Measurements from ENCODE around the gene PARP1.

Gene PARP1

DNA sequence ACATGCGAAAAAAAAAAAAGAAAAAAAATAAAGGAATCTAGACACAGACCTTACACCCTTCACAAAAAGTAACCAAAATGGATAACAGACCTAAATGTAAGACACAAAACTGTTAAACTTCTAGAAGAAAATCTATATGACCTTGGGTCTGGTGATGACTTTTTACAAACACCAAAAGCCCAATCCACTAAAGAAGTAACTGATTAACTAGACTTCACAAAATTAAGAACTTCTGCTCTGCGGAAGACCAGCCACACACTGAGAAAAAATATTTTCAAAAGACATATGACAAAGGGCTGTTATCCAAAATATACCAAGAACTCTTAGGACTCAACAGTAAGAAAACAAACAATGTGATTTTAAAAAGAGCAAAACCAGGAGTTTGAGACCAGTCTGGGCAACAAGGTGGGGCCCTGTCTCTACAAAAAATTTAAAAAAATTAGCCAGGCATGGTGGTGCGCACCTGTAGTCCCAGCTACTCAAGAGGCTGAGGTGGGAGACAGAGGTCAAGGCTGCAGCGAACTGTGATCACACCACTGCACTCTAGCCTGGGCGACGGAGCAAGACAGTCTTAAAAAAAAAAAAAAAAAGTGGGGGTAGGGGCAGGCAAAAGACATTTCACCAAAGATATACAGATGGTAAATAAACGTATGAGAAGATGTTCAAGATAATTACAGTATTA lies 9.8 kb downstream of the PARP1 start:
- Histone ChIP-seq H3K4me1 (ENCODE audit: insufficient read depth, insufficient read length) (peaks cover 15% of the 10 kb centered on the region), H3K4me3 (ENCODE audit: insufficient read length, low read depth) (no peak overlapping the region), H3K9me3 (ENCODE audit: insufficient read depth, low read length) (no peaks in the 10 kb centered on the region), H3K9ac (ENCODE audit: insufficient read length, low read depth) (no peak overlapping the region), H3K27me3 (ENCODE audit: insufficient read depth, insufficient read length) (no peaks in the 10 kb centered on the region), H3K36me3 (ENCODE audit: insufficient read depth, insufficient read length, low read length) (peaks cover 96% of the 10 kb centered on the region)
- no peak for DNase-seq (ENCODE audit: low read depth, low spot score)
- TF ChIP-seq YY1 (IDR thresholded peaks at IDR 0.05; ENCODE audit: insufficient read depth, insufficient read length): no peak
- no peak for TF ChIP-seq ZNF274 (IDR thresholded peaks at IDR 0.05; ENCODE audit: low read depth, low read length)
- TF ChIP-seq SUZ12 (IDR thresholded peaks at IDR 0.05; ENCODE audit: extremely low read depth, insufficient read depth, insufficient read length): no peak

GRCh38 chr1:226397011-226397926 lies 10.6 kb downstream of the PARP1 start:
- H3K27me3 ChIP-seq (ENCODE audit: insufficient read depth, insufficient read length): no peaks in the 10 kb centered on the region
- peaks cover 8% of the 10 kb centered on the region for H3K4me1 ChIP-seq (ENCODE audit: insufficient read depth, insufficient read length)
- H3K4me3 ChIP-seq (ENCODE audit: insufficient read length, low read depth): no peak overlapping the region
- peaks cover 94% of the 10 kb centered on the region for H3K36me3 ChIP-seq (ENCODE audit: insufficient read depth, insufficient read length, low read length)
- no peak for DNase-seq (ENCODE audit: low read depth, low spot score)
- no peak overlapping the region for H3K9ac ChIP-seq (ENCODE audit: insufficient read length, low read depth)
- no peaks in the 10 kb centered on the region for H3K9me3 ChIP-seq (ENCODE audit: insufficient read depth, low read length)
- TF ChIP-seq SUZ12 (IDR thresholded peaks at IDR 0.05; ENCODE audit: extremely low read depth, insufficient read depth, insufficient read length) (no peak), ZNF274 (IDR thresholded peaks at IDR 0.05; ENCODE audit: low read depth, low read length) (no peak), YY1 (IDR thresholded peaks at IDR 0.05; ENCODE audit: insufficient read depth, insufficient read length) (no peak)

- no peak for TF ChIP-seq YY1 (IDR thresholded peaks at IDR 0.05; ENCODE audit: insufficient read depth, insufficient read length)
- TF ChIP-seq SUZ12 (IDR thresholded peaks at IDR 0.05; ENCODE audit: extremely low read depth, insufficient read depth, insufficient read length): no peak
- no peak for TF ChIP-seq ZNF274 (IDR thresholded peaks at IDR 0.05; ENCODE audit: low read depth, low read length)
- Histone ChIP-seq H3K36me3 (ENCODE audit: insufficient read depth, insufficient read length, low read length) (peaks cover 94% of the 10 kb centered on the region), H3K27me3 (ENCODE audit: insufficient read depth, insufficient read length) (no peaks in the 10 kb centered on the region), H3K4me1 (ENCODE audit: insufficient read depth, insufficient read length) (peaks cover 2% of the 10 kb centered on the region), H3K9ac (ENCODE audit: insufficient read length, low read depth) (no peak overlapping the region), H3K9me3 (ENCODE audit: insufficient read depth, low read length) (no peaks in the 10 kb centered on the region), H3K4me3 (ENCODE audit: insufficient read length, low read depth) (no peak overlapping the region)
- no peak for DNase-seq (ENCODE audit: low read depth, low spot score)
Observed at GRCh38 chr1:226395753-226396152, 12.1 kb downstream of the PARP1 start.

DNA sequence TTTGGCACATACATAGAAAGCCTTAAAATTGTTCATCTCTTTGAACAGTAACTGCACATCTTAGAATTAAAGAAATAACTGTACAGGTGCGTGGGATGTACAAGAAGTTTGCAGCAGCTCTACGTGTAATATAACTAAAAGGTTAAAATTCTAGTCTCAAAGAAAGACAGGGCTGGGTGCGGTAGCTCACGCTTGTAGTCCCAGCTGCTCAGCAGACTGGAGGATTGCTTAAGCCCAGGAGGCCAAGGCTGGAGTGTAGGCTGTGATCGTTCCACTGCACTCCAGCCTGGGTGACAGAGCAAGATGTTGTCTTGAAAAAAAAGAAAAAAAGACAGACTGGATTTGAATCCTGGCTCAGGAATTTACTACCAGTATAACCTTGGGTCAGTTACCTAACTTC lies 13.4 kb downstream of the PARP1 start:
- Histone ChIP-seq H3K9ac (ENCODE audit: insufficient read length, low read depth) (no peak overlapping the region), H3K4me3 (ENCODE audit: insufficient read length, low read depth) (no peak overlapping the region), H3K27me3 (ENCODE audit: insufficient read depth, insufficient read length) (no peaks in the 10 kb centered on the region), H3K36me3 (ENCODE audit: insufficient read depth, insufficient read length, low read length) (peaks cover 94% of the 10 kb centered on the region), H3K4me1 (ENCODE audit: insufficient read depth, insufficient read length) (no peaks in the 10 kb centered on the region), H3K9me3 (ENCODE audit: insufficient read depth, low read length) (no peaks in the 10 kb centered on the region)
- TF ChIP-seq SUZ12 (IDR thresholded peaks at IDR 0.05; ENCODE audit: extremely low read depth, insufficient read depth, insufficient read length) (no peak), YY1 (IDR thresholded peaks at IDR 0.05; ENCODE audit: insufficient read depth, insufficient read length) (no peak)
- no peak for DNase-seq (ENCODE audit: low read depth, low spot score)

GRCh38 chr1:226390681-226391080 lies 17.2 kb downstream of the PARP1 start:
- TF ChIP-seq YY1 (IDR thresholded peaks at IDR 0.05; ENCODE audit: insufficient read depth, insufficient read length): no peak
- TF ChIP-seq ZNF274 (IDR thresholded peaks at IDR 0.05; ENCODE audit: low read depth, low read length): no peak
- TF ChIP-seq SUZ12 (IDR thresholded peaks at IDR 0.05; ENCODE audit: extremely low read depth, insufficient read depth, insufficient read length): no peak

DNA sequence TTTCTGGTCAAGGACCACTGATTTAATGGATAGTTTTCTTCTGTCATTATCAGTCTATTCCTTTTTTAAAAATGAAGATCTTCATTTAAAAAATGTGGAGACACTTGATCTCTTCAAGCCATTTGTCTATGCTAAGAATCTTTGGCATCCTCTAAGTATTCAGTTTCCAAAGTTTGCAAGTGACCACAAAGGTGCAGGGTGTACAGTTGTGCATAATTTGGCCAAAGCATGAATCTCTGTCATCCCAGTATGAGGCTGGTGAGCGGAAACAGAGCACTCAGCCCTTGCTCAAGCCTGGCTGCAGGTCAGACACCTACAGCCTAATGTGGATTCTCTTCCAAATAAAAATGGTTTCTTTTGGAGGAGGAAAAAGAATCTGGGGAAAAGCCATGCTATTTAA lies 19.8 kb downstream of the PARP1 start:
- TF ChIP-seq YY1 (IDR thresholded peaks at IDR 0.05; ENCODE audit: insufficient read depth, insufficient read length) (no peak), SUZ12 (IDR thresholded peaks at IDR 0.05; ENCODE audit: extremely low read depth, insufficient read depth, insufficient read length) (no peak), ZNF274 (IDR thresholded peaks at IDR 0.05; ENCODE audit: low read depth, low read length) (no peak)
- H3K9me3 ChIP-seq (ENCODE audit: insufficient read depth, low read length): no peaks in the 10 kb centered on the region
- H3K36me3 ChIP-seq (ENCODE audit: insufficient read depth, insufficient read length, low read length): peaks cover 97% of the 10 kb centered on the region
- H3K4me3 ChIP-seq (ENCODE audit: insufficient read length, low read depth): no peak overlapping the region
- DNase-seq (ENCODE audit: low read depth, low spot score): no peak
- no peaks in the 10 kb centered on the region for H3K27me3 ChIP-seq (ENCODE audit: insufficient read depth, insufficient read length)
- no peaks in the 10 kb centered on the region for H3K4me1 ChIP-seq (ENCODE audit: insufficient read depth, insufficient read length)
- no peak overlapping the region for H3K9ac ChIP-seq (ENCODE audit: insufficient read length, low read depth)

More at GRCh38 chr1:226390681-226391080, 17.2 kb downstream of the PARP1 start:
- Histone ChIP-seq H3K9me3 (ENCODE audit: insufficient read depth, low read length) (no peaks in the 10 kb centered on the region), H3K4me3 (ENCODE audit: insufficient read length, low read depth) (no peak overlapping the region), H3K9ac (ENCODE audit: insufficient read length, low read depth) (no peak overlapping the region), H3K36me3 (ENCODE audit: insufficient read depth, insufficient read length, low read length) (peaks cover 94% of the 10 kb centered on the region), H3K4me1 (ENCODE audit: insufficient read depth, insufficient read length) (no peaks in the 10 kb centered on the region), H3K27me3 (ENCODE audit: insufficient read depth, insufficient read length) (no peaks in the 10 kb centered on the region)
- no peak for DNase-seq (ENCODE audit: low read depth, low spot score)

- Histone ChIP-seq H3K9me3 (ENCODE audit: insufficient read depth, low read length) (no peaks in the 10 kb centered on the region), H3K27me3 (ENCODE audit: insufficient read depth, insufficient read length) (no peaks in the 10 kb centered on the region), H3K9ac (ENCODE audit: insufficient read length, low read depth) (no peak overlapping the region), H3K4me1 (ENCODE audit: insufficient read depth, insufficient read length) (no peaks in the 10 kb centered on the region), H3K36me3 (ENCODE audit: insufficient read depth, insufficient read length, low read length) (peaks cover 99% of the 10 kb centered on the region), H3K4me3 (ENCODE audit: insufficient read length, low read depth) (no peak overlapping the region)
- TF ChIP-seq ZNF274 (IDR thresholded peaks at IDR 0.05; ENCODE audit: low read depth, low read length) (no peak), YY1 (IDR thresholded peaks at IDR 0.05; ENCODE audit: insufficient read depth, insufficient read length) (no peak), SUZ12 (IDR thresholded peaks at IDR 0.05; ENCODE audit: extremely low read depth, insufficient read depth, insufficient read length) (no peak)
- DNase-seq (ENCODE audit: low read depth, low spot score): no peak
Observed at GRCh38 chr1:226384717-226385116, 23.2 kb downstream of the PARP1 start.

Data from NT2/D1 (cell line).